Right lobe of liver (tissue), 6 donors: ENCODE measurements around the gene DNAJA1. TPM values are rescaled to one million over a fixed set of nuclear protein-coding genes. Genes with fewer than 3 reads are reported as not detected.
A peak's percentile ranks its signal among the peaks of the same experiment; 100 is the strongest.

Experiments
- ATAC-seq, 4 donors: fragments of 200-7000 bp; cut with Tn5 transposase; one replicate each; pipeline ENCODE4 v1.9.1; 2020; ENCODE audit warnings: mild to moderate bottlenecking in 4 of 4, moderate library complexity in 4 of 4
- DNase-seq, 3 donors: peaks; one replicate each; pipeline ENCODE4 v3.0.0-alpha.2; 2020
- H3K27ac ChIP-seq, 3 donors: fragments of 200-600 bp; one replicate each; pipeline ENCODE4 v1.8.0; 2022
- H3K27me3 ChIP-seq, 2 donors: fragments of 200-600 bp; one replicate each; pipeline ENCODE4 v1.8.0; 2022
- H3K36me3 ChIP-seq, 4 donors: fragments of 200-600 bp; sonication (generic) in 1 of 4; one replicate each; pipeline versions ENCODE4 v1.5.1 to v1.8.0; 2017 to 2022; ENCODE audit warnings: control low read depth in 1 of 4
- H3K4me1 ChIP-seq, 4 donors: fragments of 200-600 bp; sonication (generic) in 1 of 4; one replicate each; pipeline versions ENCODE4 v1.5.1 to v1.8.0; 2017 to 2022; ENCODE audit warnings: control low read depth in 1 of 4
- H3K4me3 ChIP-seq, 3 donors: fragments of 200-600 bp; one replicate each; pipeline ENCODE4 v1.8.0; 2022
- H3K9me3 ChIP-seq, 4 donors: fragments of 200-600 bp; sonication (generic) in 1 of 4; one replicate each; pipeline versions ENCODE4 v1.5.1 to v1.8.0; 2017 to 2022; ENCODE audit warnings: control low read depth in 1 of 4
- POLR2A ChIP-seq: fragments of 450-650 bp; IDR thresholded peaks from one replicate; pipeline ENCODE4 v1.6.1; 2017; ENCODE audit warnings: antibody characterized with exemption, mild to moderate bottlenecking
- WGBS: methylation state at CpG from one replicate; pipeline ENCODE4 v1.1.6; 2018; ENCODE audit warnings: low coverage, low lambda C conversion rate; ENCODE audit not compliant: insufficient coverage; ENCODE audit errors: missing lambda C conversion rate; 5-methylcytosine and 5-hydroxymethylcytosine counted together
- intact Hi-C, 2 donors: fragments of 100-400 bp; cut with DNase I; formaldehyde crosslinking; loops; one replicate each; pipeline versions ENCODE4 v1.11.2 to v1.14.1; 2022
- long read RNA-seq: library from polyadenylated mRNA; unstranded; transcript quantifications from one replicate; pipeline ENCODE4 v2.0.0, GENCODE V29; 2019
- total RNA-seq, 6 experiments: library from RNA; depleted of rRNA in 2 of 6; stranded (reverse); fragments of >200 nt in 2 of 6; fragmentation: NEBNext Ultra II Directional in 3 of 6; extraction: Animal tissue kit (Norgen Biotek cat#: 25700) in 3 of 6; gene quantifications; one replicate each; pipeline versions ENCODE4 v1.1.0 to v1.2.4, GENCODE V29; 2016 to 2023
- TF ChIP-seq, protein P1 (sequence below), 4 donors: fragments of 200-600 bp in 3 of 4; fragments of 450-650 bp in 1 of 4; IDR thresholded peaks; one replicate each; pipeline versions ENCODE4 v1.5.1 to v1.8.0; 2016 to 2022; ENCODE audit warnings: antibody characterized with exemption in 4 of 4, mild to moderate bottlenecking in 2 of 4
- donor health status: DM: no; HTN: yes; CAD: no.
- donor health status: DM: no; HTN: no; CAD: no.
- donor health status: DM: no; HTN: no; CAD: no.
- donor health status: DM: no; HTN: yes; CAD: no.
- donor health status: DM: no; HTN: yes; CAD: no.

Gene DNAJA1
- 100 to 1,000 TPM in 2 of 6 experiments, 10 to 100 TPM in 4; 60.1 to 130 (median 93.9) TPM for total RNA-seq
- long read RNA-seq, transcript DNAJA1-201 (9 exons, 2,381 nt), result major isoform, 76 of 116 reads
- long read RNA-seq, partial matches to known transcripts, result 37 of 116 reads
- long read RNA-seq, other reads (novel, unspliced or antisense), result 3 of 116 reads

DNA sequence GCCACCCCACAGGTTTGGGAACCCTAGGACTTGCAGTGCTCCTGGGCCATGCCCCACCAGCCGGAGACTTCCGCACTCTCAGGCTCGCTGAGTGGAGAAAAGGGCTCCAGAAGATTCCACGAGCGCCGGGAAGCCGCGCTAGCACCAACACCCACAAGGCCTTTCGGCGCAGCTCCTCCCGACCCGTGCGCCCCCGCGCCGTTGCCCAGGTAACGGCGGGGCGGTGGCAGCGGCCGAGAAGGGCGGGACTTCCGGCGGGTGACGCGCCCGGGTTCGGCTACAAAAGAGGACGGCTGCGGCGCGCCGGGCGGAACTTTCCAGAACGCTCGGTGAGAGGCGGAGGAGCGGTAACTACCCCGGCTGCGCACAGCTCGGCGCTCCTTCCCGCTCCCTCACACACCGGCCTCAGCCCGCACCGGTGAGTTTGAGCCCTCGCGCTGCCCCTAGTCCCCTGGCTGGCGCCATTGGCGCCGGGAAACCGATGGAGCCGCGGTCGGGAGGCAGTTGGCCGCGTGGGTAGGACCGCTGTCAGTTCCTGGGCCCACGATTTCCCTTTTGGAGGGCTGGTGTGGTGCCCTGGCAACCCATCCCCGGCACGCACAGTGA, at the start of gene DNAJA1:
Gene DNAJA1 (plus strand): TSS at position 308 of the 606 bp plus-strand sequence. CDS start 1,212 bp downstream, outside the sequence.
- DNase-seq (peak; percentile 97), ATAC-seq (peak; percentile 86 to 94 (median 90))
- Histone ChIP-seq H3K4me1 (peaks cover 0 to 47% (median 17%) of the 10 kb centered on the region in 4 donors), H3K36me3 (peaks cover under 1 to 28% (median 7%) of the 10 kb centered on the region in 4 donors), H3K9me3 (no peaks in the 10 kb centered on the region), H3K27me3 (no peaks in the 10 kb centered on the region), H3K27ac (peak within 1 kb of the TSS; percentile 100), H3K4me3 (peak within 1 kb of the TSS; percentile 92 to 98 (median 96))
- TF ChIP-seq, protein P1, sequence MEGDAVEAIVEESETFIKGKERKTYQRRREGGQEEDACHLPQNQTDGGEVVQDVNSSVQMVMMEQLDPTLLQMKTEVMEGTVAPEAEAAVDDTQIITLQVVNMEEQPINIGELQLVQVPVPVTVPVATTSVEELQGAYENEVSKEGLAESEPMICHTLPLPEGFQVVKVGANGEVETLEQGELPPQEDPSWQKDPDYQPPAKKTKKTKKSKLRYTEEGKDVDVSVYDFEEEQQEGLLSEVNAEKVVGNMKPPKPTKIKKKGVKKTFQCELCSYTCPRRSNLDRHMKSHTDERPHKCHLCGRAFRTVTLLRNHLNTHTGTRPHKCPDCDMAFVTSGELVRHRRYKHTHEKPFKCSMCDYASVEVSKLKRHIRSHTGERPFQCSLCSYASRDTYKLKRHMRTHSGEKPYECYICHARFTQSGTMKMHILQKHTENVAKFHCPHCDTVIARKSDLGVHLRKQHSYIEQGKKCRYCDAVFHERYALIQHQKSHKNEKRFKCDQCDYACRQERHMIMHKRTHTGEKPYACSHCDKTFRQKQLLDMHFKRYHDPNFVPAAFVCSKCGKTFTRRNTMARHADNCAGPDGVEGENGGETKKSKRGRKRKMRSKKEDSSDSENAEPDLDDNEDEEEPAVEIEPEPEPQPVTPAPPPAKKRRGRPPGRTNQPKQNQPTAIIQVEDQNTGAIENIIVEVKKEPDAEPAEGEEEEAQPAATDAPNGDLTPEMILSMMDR (IDR thresholded peaks at IDR 0.05), result no peak
- peak; percentile 99 for TF ChIP-seq POLR2A
- no CpG with 5 or more reads among the region's 61 CpGs for WGBS
- intact Hi-C loops, result no loop called here

DNA sequence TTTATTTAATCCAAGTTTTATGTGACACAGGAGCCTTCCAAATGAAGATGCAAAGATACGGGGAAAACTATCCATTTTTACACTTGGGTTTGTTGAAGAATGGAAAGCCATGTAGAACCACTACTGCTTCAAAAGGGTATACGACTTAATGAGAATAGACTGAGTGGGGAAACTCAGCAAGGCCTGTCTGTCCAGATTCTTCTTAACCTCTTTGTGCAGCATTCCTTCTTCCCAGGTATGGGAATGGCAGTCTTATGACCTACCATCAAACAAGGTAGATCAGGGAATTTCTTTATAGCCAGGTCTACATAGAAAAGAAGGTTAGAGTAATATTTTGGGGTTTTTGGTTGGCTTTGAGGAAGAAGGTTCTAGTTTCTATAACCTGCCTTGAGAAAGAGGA, 47.0 kb upstream of the DNAJA1 start:
- DNase-seq (no peak), ATAC-seq (no peak)
- TF ChIP-seq POLR2A, result no peak
- TF ChIP-seq, protein P1 (IDR thresholded peaks at IDR 0.05), result no peak
- Histone ChIP-seq H3K36me3 (peaks cover 0 to 34% (median 4%) of the 10 kb centered on the region in 4 donors), H3K27me3 (no peaks in the 10 kb centered on the region), H3K27ac (no peak overlapping the region), H3K4me3 (no peak overlapping the region), H3K4me1 (no peaks in the 10 kb centered on the region), H3K9me3 (no peaks in the 10 kb centered on the region)
- whole genome bisulfite sequencing, result 88% methylated on average over 2 of the region's 2 CpGs
- intact Hi-C loops, result no loop called here

DNA sequence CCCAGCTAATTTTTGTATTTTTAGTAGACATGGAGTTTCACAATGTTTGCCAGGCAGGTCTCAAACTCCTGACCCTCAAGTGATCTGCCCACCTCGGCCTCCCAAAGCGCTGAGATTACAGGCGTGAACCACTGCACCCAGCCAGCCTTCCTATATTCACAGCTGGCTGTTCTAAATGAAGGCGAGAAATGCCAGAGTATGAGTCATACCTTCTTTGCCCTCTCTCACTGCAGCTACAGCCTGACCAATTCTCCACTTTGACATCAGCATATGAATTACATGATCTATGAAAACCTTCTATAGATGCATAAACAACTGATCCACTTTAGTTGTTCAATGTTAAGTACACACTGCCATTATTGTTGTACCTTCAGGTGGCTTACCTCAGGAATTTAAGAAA, 38.1 kb upstream of the DNAJA1 start:
- Histone ChIP-seq H3K4me1 (no peaks in the 10 kb centered on the region), H3K4me3 (no peak overlapping the region), H3K27me3 (no peaks in the 10 kb centered on the region), H3K27ac (no peak overlapping the region), H3K9me3 (no peaks in the 10 kb centered on the region), H3K36me3 (peaks cover 0 to 72% (median 18%) of the 10 kb centered on the region in 4 donors)
- TF ChIP-seq, protein P1 (IDR thresholded peaks at IDR 0.05), result no peak
- no peak for TF ChIP-seq POLR2A
- WGBS, result no CpG with 5 or more reads among the region's 4 CpGs
- ATAC-seq, result no peak
- intact Hi-C loops, result no loop called here
- no peak for DNase-seq

DNA sequence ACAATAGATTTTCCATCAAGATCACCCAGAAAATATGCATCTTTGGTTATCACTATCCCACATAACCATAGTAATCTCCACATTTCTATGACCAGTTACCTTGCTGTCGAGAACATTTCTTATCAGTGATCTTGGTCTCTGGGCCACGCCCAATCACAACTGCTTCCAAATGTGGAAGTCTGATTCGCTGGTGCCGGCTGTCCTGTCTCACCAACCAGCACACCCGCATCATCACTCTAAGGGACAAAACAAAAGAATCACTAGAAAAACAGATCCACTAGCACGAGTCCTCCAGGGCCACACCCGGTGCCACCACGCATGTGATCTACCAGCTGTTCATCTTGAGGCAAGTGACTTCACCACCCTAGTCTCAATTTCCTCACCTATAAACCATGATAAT, 35.4 kb upstream of the DNAJA1 start:
- Histone ChIP-seq H3K9me3 (no peaks in the 10 kb centered on the region), H3K36me3 (peaks cover 0 to 48% (median 15%) of the 10 kb centered on the region in 4 donors), H3K4me1 (no peaks in the 10 kb centered on the region), H3K4me3 (no peak overlapping the region), H3K27me3 (no peaks in the 10 kb centered on the region), H3K27ac (no peak overlapping the region)
- no peak for DNase-seq
- 100% methylated on average over 5 of the region's 8 CpGs for WGBS
- no peak for ATAC-seq
- intact Hi-C loops, result no loop called here
- TF ChIP-seq, protein P1 (IDR thresholded peaks at IDR 0.05), result no peak
- no peak for TF ChIP-seq POLR2A
